Measurements from ENCODE around the gene CHCHD4.
A peak's percentile ranks its signal among the peaks of the same experiment; 100 is the strongest.

Gene CHCHD4

DNA sequence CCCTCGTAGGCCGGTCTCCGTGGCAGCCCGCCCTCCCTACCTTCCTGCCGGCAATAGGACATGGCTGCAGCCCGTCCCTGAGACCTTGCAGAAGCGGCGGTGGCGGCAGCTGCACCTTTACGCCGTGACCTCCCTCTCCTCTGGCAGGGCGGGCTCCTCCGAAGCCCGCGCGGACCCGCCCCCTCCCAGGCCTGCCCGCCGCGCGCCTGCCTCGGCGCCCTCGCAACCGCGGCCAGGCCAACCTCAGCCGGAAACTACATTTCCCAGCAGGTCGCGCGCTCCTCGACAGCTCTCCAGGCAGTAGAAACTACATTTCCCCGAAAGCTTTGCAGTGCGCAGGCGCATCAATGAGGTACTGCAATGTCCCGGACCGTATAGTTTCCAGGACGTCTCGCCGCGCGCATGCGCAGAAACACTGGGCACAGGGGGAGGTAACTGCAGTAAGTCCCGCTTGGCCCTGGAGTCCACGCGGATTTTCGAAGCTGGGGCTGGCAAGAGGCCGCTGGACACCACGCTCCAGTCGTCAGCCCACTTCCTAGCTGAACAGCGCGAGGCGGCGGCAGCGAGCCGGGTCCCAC is at the start of gene CHCHD4, which contains the start of gene TMEM43:
Gene CHCHD4 (minus strand): TSS at position 256 of the 578 bp plus-strand sequence. CDS start 194 bp downstream, at position 62.
Gene TMEM43 (plus strand): TSS at position 438 of the 578 bp plus-strand sequence. CDS start 142 bp downstream, outside the sequence.
- peak; percentile 100 for DNase-seq

- DNase-seq = no peak
Measured at GRCh38 chr3:14172496-14172895, 47.8 kb upstream of the CHCHD4 start.

GRCh38 chr3:14170531-14171159 is 46.0 kb upstream of the CHCHD4 start:
- DNase-seq = no peak

- no peak for DNase-seq
Measured at GRCh38 chr3:14169871-14170270, 45.2 kb upstream of the CHCHD4 start.

- DNase-seq = no peak
Measured at GRCh38 chr3:14169435-14169834, 44.8 kb upstream of the CHCHD4 start.

DNA sequence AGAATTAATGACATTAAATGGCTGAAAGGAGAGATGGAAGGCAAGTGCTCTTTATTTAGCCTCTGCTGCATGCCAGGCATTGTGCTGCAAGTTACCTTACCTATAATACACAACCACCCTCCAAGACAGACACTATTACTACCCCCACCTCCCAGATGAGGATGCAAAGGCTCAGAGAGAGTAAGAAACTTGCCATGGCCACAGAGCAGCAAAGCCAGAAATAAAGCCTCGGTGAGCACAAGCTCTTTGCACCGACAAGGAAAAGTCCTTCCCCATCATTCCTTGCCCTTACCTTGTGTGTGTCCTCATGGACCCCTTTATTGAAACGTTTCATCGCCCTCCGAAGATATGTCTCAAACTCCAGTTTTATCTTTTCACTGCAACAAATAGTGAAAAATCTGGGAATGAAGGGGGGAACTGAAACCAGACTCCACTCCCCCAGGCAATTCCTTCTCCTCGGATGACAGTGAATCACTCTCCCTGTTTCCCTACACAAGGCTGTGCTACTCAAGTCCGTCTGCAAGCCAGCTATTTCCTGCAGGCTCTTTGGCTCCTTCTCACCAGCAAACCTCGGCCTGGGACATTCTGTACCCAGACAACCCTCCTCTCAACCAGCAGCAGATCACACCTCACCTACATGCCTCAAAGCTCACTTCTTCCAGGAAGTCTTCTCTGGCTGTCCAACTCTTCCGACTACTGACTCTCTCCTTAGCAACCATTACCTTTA is 42.4 kb upstream of the CHCHD4 start:
- no peak for DNase-seq

- peak; percentile 59 to 84 for DNase-seq
Measured at GRCh38 chr3:14162178-14162577, 37.5 kb upstream of the CHCHD4 start.

DNA sequence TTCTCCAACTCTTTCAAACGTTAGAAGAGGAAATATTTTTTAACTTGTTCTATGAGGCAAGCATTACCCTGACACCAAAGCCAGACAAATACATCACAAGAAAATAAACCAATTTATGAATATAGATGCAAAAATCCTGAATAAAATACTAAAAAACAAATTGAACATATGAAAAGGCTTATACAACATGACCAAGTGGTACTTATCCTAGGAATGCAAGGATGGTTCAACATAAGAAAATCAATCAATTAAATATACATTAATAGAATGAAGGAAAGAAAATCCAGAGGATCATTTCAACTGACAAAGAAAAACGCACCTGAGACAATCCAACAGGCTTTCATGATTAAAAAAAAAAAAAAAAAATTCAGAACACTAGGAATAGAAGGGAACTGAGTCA is 36.6 kb upstream of the CHCHD4 start:
- no peak for DNase-seq

- no peak for DNase-seq
Measured at GRCh38 chr3:14159426-14159825, 34.8 kb upstream of the CHCHD4 start.

GRCh38 chr3:14158370-14158769 is 33.7 kb upstream of the CHCHD4 start:
- no peak for DNase-seq

- DNase-seq = no peak
Measured at GRCh38 chr3:14157951-14158350, 33.3 kb upstream of the CHCHD4 start.

DNA sequence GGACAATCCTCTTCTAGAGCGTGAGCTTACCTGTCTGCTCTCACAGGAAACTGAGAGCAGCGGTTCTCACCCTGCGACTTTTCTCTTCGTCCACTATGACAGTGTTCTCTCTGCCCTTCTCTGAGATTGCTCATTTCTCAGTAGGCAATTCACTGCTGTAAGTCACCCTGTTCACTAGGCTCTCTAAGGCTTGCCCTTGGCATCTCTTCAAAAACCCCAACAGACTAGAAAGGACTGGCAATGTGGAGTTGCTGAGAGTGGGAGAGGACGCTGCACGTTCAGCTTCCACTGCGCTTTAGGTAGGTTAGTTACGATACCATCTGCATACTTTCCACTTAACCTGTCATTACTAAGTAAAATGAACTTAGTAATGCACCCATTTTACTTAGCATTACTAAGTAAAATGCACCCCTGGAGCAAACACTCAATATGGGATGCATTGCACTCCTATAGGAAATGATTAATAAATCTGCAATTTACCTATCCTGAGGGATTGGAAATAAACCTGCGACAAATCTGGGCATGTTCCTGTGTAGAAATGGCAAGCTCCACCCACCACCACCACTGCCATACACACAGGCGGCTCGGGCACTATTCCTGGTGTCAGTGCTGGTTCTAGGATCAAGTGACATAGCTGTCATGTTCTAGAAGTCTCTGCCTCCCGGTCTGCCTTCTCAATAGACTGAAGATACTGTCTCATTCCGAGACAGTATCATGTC is 32.3 kb upstream of the CHCHD4 start:
- no peak for DNase-seq

DNA sequence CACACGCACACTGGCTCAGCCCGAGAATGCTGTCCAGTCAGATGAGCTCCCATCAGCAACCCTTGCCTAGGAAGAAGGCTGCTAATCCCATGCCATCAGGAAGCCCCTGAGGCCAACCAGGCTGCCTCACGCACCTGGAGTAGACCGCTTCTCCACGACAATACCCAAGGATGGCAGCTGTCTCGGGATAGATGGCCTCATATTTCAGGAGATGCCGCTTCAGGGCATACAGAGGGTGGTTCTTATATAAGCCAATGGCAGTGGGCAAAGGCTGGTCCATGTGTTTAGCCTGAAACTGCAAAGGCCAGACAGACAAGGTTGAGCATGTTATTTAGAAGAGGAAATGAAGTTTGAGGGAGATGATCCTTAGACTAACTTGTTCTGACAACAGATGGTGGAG is 31.5 kb upstream of the CHCHD4 start:
- no peak for DNase-seq

DNA sequence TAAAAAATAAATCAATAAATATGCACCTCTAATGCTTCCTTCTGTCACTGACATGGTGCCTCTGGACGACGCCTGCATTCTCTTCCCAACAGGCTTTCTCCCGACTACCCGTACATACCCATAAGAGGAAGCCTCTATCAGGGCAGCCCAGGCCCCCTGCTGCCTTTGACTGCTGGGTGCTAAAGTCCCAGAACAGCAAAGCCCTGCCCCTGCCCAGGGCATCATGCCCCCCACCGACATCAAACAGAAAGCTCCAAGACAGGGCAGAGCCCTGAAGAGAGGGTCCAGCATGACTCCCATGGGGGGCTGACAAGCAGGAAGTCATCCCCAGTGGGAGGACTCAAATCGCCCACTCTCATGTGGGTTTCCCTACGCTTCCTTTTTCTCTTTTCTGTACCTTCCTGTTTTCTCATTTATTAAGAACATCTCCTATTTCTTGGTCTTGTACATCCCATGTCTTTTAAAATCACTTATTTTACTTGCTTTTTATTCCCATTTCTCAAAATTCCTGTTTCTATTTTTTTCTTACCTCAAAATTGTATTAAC is 30.3 kb upstream of the CHCHD4 start:
- no peak for DNase-seq

DNA sequence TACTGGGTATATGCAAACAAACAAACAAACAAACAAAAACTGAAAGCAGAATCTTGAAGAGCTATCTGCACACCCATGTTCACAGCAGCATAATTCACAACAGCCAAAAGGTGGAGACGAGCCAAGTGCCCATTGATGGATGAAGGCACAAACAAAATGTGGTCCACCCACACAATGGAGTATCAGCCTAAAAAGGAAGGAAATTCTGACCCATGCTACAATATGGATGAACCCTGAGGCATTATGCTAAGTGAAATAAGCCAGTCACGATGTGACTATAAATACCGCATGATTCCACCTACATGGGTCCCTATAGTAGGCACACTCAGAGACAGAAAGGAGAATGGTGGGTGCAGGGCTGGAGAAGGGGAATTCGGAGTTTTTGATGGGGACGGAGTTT is 29.6 kb upstream of the CHCHD4 start:
- DNase-seq = no peak

DNA sequence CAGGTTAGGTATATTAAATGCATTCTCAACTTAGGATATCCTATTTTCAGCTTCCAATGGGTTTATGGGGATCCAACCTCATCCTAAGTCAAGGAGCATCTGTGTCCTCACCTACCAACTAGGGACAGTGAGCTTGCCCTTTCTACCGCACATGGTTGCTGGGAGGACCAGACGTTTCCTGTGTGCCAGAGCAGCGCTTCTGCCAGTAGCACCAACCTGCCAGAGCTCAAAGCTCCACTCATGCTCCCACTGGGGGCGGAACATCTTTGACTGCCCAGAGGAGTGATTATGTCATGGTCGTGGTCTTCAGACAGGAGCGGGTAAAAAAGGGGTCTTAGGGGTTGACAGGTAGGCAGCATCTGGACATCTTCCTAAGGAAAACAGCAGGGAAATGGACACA is 29.0 kb upstream of the CHCHD4 start:
- no peak for DNase-seq

- no peak for DNase-seq
Measured at GRCh38 chr3:14152963-14153355, 28.3 kb upstream of the CHCHD4 start.

GRCh38 chr3:14152233-14152962 is 27.7 kb upstream of the CHCHD4 start:
- DNase-seq = peak; percentile 17 to 28

- no peak for DNase-seq
Measured at GRCh38 chr3:14151471-14152083, 26.9 kb upstream of the CHCHD4 start.

DNA sequence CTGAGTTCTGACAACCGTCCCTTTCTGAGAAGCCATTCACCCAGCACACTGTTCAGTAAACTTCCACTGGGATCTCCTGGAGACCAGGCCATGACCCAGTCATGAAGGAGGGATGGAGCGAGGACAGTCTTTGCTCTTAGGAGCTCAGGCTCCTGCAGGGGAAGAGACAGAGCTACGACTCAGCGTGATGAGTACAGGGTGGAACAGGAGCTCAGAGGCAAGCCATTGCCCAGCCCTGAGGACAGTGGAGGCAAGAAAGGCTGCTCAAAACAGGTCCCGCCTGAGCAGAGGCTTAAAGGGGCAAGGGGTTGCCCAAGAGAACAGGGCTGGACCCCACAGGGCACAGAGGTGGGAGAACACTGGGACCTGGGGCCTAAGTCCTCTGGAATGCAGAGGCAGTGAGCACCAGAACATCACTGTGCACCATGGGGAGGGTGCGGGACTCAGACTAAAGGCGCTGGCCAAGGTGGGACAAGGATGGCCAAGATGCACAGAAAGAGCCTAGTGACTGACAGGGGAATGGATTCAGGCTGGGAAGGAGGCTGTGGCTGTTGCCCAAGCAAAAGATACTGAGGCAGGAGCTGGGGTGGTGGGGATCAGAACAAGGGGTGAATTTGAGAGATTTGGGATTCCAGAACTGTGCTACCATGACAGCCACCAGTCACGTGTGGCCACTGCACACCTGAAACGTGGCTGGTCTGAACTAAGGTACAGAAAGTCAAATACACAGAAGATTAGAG is 26.0 kb upstream of the CHCHD4 start:
- no peak for DNase-seq

DNA sequence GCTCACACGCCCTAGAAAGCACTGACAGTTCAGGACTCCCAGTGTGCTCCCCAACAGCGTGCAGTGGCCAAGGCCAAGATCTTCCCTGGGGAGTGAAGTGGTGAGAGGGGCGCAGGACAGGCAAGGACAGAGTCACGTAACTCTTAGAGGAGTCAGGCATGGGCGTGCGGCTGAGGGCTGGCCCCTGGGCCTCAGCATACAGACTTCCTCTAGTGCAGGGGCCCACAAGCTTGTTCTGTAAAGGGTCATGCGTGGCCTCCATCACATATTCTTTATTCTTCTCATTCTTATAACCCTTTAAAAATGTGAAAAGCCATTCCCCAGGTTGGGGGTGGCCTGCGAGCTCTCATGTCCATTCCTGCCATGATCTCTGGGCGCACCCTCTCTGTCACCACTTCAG is 25.4 kb upstream of the CHCHD4 start:
- no peak for DNase-seq

Data from AML-193 (cell line).